HAP-1 (cell line): Measurements from ENCODE around the gene TBL1Y.

Experiments used
- DNase-seq, 2 experiments: peaks; one replicate each; pipeline ENCODE4 v3.0.0-alpha.2; 2016 to 2020; ENCODE audit warnings: low spot score in 2 of 2
- H3K27me3 ChIP-seq: fragments of 250-450 bp; sonication (Bioruptor Pico); 2 replicates; pipeline ENCODE4 v1.5.1; 2020; ENCODE audit warnings: low read depth, mild to moderate bottlenecking, moderate library complexity
- H3K36me3 ChIP-seq: fragments of 250-450 bp; sonication (Bioruptor Pico); replicated peaks from 2 replicates; pipeline ENCODE4 v1.5.1; 2020; ENCODE audit warnings: mild to moderate bottlenecking
- H3K4me1 ChIP-seq: fragments of 250-450 bp; sonication (Bioruptor Pico); 2 replicates; pipeline ENCODE4 v1.5.1; 2020; ENCODE audit warnings: mild to moderate bottlenecking
- H3K4me3 ChIP-seq: fragments of 250-450 bp; sonication (Bioruptor Pico); 2 replicates; pipeline ENCODE4 v1.5.1; 2020; ENCODE audit warnings: mild to moderate bottlenecking, moderate library complexity
- H3K9me3 ChIP-seq: fragments of 250-450 bp; sonication (Bioruptor Pico); 2 replicates; pipeline ENCODE4 v1.5.1; 2020; ENCODE audit warnings: mild to moderate bottlenecking, moderate library complexity
- in situ Hi-C: fragments of 300-500 bp; cut with MboI; formaldehyde crosslinking; loops from 3 replicates; pipeline ENCODE4 v1.14.3; 2020; ENCODE audit warnings: low sequenced_read_pairs, inconsistent platforms, mixed read lengths

Gene TBL1Y

GRCh38 chrY:6935497-6935896, 25.0 kb downstream of the TBL1Y start:
- Histone ChIP-seq H3K9me3 (no peaks in the 10 kb centered on the region), H3K4me1 (no peaks in the 10 kb centered on the region), H3K36me3 (no peaks in the 10 kb centered on the region), H3K27me3 (no peaks in the 10 kb centered on the region), H3K4me3 (no peak overlapping the region)
- no peak for DNase-seq
- in situ Hi-C loops = no loop called here

- H3K36me3 ChIP-seq = no peaks in the 10 kb centered on the region
- no peak overlapping the region for H3K4me3 ChIP-seq
- in situ Hi-C loops = no loop called here
- no peaks in the 10 kb centered on the region for H3K27me3 ChIP-seq
- H3K9me3 ChIP-seq = no peaks in the 10 kb centered on the region
- no peaks in the 10 kb centered on the region for H3K4me1 ChIP-seq
- no peak for DNase-seq
Measured at GRCh38 chrY:6947695-6948094, 37.2 kb downstream of the TBL1Y start.

- in situ Hi-C loops = no loop called here
- Histone ChIP-seq H3K4me3 (no peak overlapping the region), H3K27me3 (no peaks in the 10 kb centered on the region), H3K4me1 (no peaks in the 10 kb centered on the region), H3K9me3 (no peaks in the 10 kb centered on the region), H3K36me3 (no peaks in the 10 kb centered on the region)
- no peak for DNase-seq
Measured at GRCh38 chrY:6948378-6948777, 37.9 kb downstream of the TBL1Y start.

- Histone ChIP-seq H3K27me3 (no peaks in the 10 kb centered on the region), H3K4me3 (no peak overlapping the region), H3K36me3 (no peaks in the 10 kb centered on the region), H3K4me1 (no peaks in the 10 kb centered on the region), H3K9me3 (no peaks in the 10 kb centered on the region)
- DNase-seq = no peak
- in situ Hi-C loops = no loop called here
Measured at GRCh38 chrY:6949947-6950346, 39.5 kb downstream of the TBL1Y start.

- no peak overlapping the region for H3K4me3 ChIP-seq
- no peaks in the 10 kb centered on the region for H3K27me3 ChIP-seq
- no peaks in the 10 kb centered on the region for H3K4me1 ChIP-seq
- no peaks in the 10 kb centered on the region for H3K9me3 ChIP-seq
- no peak for DNase-seq
- no peaks in the 10 kb centered on the region for H3K36me3 ChIP-seq
- in situ Hi-C loops = no loop called here
Measured at GRCh38 chrY:6964732-6965131, 54.2 kb downstream of the TBL1Y start.

GRCh38 chrY:6966521-6966920, 56.0 kb downstream of the TBL1Y start:
- Histone ChIP-seq H3K4me1 (no peaks in the 10 kb centered on the region), H3K9me3 (no peaks in the 10 kb centered on the region), H3K4me3 (no peak overlapping the region), H3K36me3 (no peaks in the 10 kb centered on the region), H3K27me3 (no peaks in the 10 kb centered on the region)
- in situ Hi-C loops = no loop called here
- DNase-seq = no peak

- in situ Hi-C loops = no loop called here
- no peaks in the 10 kb centered on the region for H3K9me3 ChIP-seq
- DNase-seq = no peak
- no peaks in the 10 kb centered on the region for H3K36me3 ChIP-seq
- no peak overlapping the region for H3K4me3 ChIP-seq
- no peaks in the 10 kb centered on the region for H3K27me3 ChIP-seq
- no peaks in the 10 kb centered on the region for H3K4me1 ChIP-seq
Measured at GRCh38 chrY:6967736-6968135, 57.2 kb downstream of the TBL1Y start.

- no peaks in the 10 kb centered on the region for H3K4me1 ChIP-seq
- H3K4me3 ChIP-seq = no peak overlapping the region
- no peaks in the 10 kb centered on the region for H3K27me3 ChIP-seq
- H3K36me3 ChIP-seq = no peaks in the 10 kb centered on the region
- in situ Hi-C loops = no loop called here
- DNase-seq = no peak
- H3K9me3 ChIP-seq = no peaks in the 10 kb centered on the region
Measured at GRCh38 chrY:6968191-6968590, 57.7 kb downstream of the TBL1Y start.

- in situ Hi-C loops = no loop called here
- DNase-seq = no peak
- no peak overlapping the region for H3K4me3 ChIP-seq
- no peaks in the 10 kb centered on the region for H3K9me3 ChIP-seq
- H3K4me1 ChIP-seq = no peaks in the 10 kb centered on the region
- no peaks in the 10 kb centered on the region for H3K27me3 ChIP-seq
- no peaks in the 10 kb centered on the region for H3K36me3 ChIP-seq
Measured at GRCh38 chrY:6972271-6972887, 61.9 kb downstream of the TBL1Y start.

GRCh38 chrY:6974971-6975370, 64.5 kb downstream of the TBL1Y start:
- no peak for DNase-seq
- no peaks in the 10 kb centered on the region for H3K36me3 ChIP-seq
- no peak overlapping the region for H3K4me3 ChIP-seq
- no peaks in the 10 kb centered on the region for H3K27me3 ChIP-seq
- no peaks in the 10 kb centered on the region for H3K9me3 ChIP-seq
- no peaks in the 10 kb centered on the region for H3K4me1 ChIP-seq
- in situ Hi-C loops = no loop called here

- H3K9me3 ChIP-seq = no peaks in the 10 kb centered on the region
- no peaks in the 10 kb centered on the region for H3K36me3 ChIP-seq
- no peaks in the 10 kb centered on the region for H3K27me3 ChIP-seq
- no peak overlapping the region for H3K4me3 ChIP-seq
- in situ Hi-C loops = no loop called here
- no peaks in the 10 kb centered on the region for H3K4me1 ChIP-seq
- no peak for DNase-seq
Measured at GRCh38 chrY:6977783-6978182, 67.3 kb downstream of the TBL1Y start.

GRCh38 chrY:6983221-6983620, 72.7 kb downstream of the TBL1Y start:
- no peak for DNase-seq
- in situ Hi-C loops = no loop called here
- H3K4me1 ChIP-seq = no peaks in the 10 kb centered on the region
- no peaks in the 10 kb centered on the region for H3K9me3 ChIP-seq
- H3K36me3 ChIP-seq = no peaks in the 10 kb centered on the region
- no peak overlapping the region for H3K4me3 ChIP-seq
- H3K27me3 ChIP-seq = no peaks in the 10 kb centered on the region

- Histone ChIP-seq H3K9me3 (no peaks in the 10 kb centered on the region), H3K27me3 (no peaks in the 10 kb centered on the region), H3K4me3 (no peak overlapping the region), H3K4me1 (no peaks in the 10 kb centered on the region), H3K36me3 (no peaks in the 10 kb centered on the region)
- in situ Hi-C loops = no loop called here
- DNase-seq = no peak
Measured at GRCh38 chrY:6987811-6988210, 77.3 kb downstream of the TBL1Y start.

GRCh38 chrY:6989886-6990620, 79.6 kb downstream of the TBL1Y start:
- in situ Hi-C loops = no loop called here
- Histone ChIP-seq H3K9me3 (no peaks in the 10 kb centered on the region), H3K27me3 (no peaks in the 10 kb centered on the region), H3K4me1 (no peaks in the 10 kb centered on the region), H3K36me3 (no peaks in the 10 kb centered on the region), H3K4me3 (no peak overlapping the region)
- DNase-seq = no peak

GRCh38 chrY:6992041-6992440, 81.5 kb downstream of the TBL1Y start:
- H3K9me3 ChIP-seq = no peaks in the 10 kb centered on the region
- H3K27me3 ChIP-seq = no peaks in the 10 kb centered on the region
- DNase-seq = no peak
- H3K4me3 ChIP-seq = no peak overlapping the region
- H3K4me1 ChIP-seq = no peaks in the 10 kb centered on the region
- H3K36me3 ChIP-seq = no peaks in the 10 kb centered on the region
- in situ Hi-C loops = no loop called here
